Skin epidermis (tissue), 12 donors: Measurements from ENCODE around the gene FAM229A.

Experiments used
- H3K27ac ChIP-seq, 21 experiments: fragments of 200-600 bp; sonication (generic) in 11 of 21; one replicate each; pipeline ENCODE4 v1.5.0; 2020; ENCODE audit warnings: mild to moderate bottlenecking in 3 of 21, inconsistent platforms in 2 of 21, moderate library complexity in 2 of 21
- H3K4me3 ChIP-seq, 7 experiments: fragments of 200-600 bp; sonication (generic) in 2 of 7; one replicate each; pipeline ENCODE4 v1.5.0; 2020; ENCODE audit warnings: inconsistent platforms in 2 of 7, mild to moderate bottlenecking in 2 of 7, moderate library complexity in 1 of 7

The FAM229A gene

GRCh38 chr1:32335535-32335789 lies 26.8 kb downstream of the FAM229A start:
- peak overlapping the region; percentile 7 to 89 (median 79) for H3K27ac ChIP-seq

GRCh38 chr1:32334864-32335534 lies 27.3 kb downstream of the FAM229A start:
- Histone ChIP-seq H3K4me3 (peak overlapping the region; percentile 57 to 79 (median 69)), H3K27ac (peak overlapping the region; percentile 7 to 89 (median 79))

More at GRCh38 chr1:32335535-32335789, 26.8 kb downstream of the FAM229A start:
- peak overlapping the region; percentile 57 to 79 (median 69) for H3K4me3 ChIP-seq

DNA sequence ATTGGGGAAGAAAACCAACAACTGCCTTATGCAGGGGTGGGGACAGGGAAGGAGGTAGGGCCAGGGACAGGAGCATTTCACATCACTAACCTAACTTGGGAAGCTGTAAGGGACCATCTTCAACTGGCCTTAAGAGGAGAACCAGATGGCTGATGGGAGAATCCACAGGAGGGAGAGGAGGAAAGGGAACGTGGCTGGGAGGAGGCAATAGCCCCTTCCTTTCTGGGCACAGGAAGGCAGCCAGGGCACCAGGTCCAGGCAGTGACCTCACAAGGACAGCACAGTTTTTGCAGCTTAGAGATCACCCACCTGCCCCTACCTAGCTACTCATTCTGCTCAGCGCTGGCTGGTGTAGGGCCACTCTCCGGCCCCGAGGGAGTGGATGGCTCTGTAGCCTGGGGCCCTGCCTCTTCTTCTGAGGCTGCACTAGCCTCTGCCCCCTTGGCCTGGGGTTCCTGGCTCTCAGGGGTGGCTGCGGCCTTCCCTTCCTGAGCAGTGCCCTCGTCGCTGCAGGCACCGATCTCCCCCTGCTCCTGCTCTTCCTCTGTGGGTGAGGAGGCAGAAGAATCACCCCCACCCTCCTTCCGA lies 27.9 kb downstream of the FAM229A start:
- H3K27ac ChIP-seq: peak overlapping the region in 11 of 21 experiments; percentile 47 to 89 (median 81)

GRCh38 chr1:32333251-32333963 lies 28.9 kb downstream of the FAM229A start:
- peak overlapping the region in 2 of 21 experiments; percentile 50 to 73 for H3K27ac ChIP-seq
- no peak overlapping the region for H3K4me3 ChIP-seq

More for the DNA sequence above, 27.9 kb downstream of the FAM229A start:
- peak overlapping the region; percentile 57 to 79 (median 69) for H3K4me3 ChIP-seq

- no peak overlapping the region for H3K4me3 ChIP-seq
- H3K27ac ChIP-seq: peak overlapping the region in 11 of 21 experiments; percentile 21 to 73 (median 51)
Observed at GRCh38 chr1:32332290-32333079, 29.8 kb downstream of the FAM229A start.

DNA sequence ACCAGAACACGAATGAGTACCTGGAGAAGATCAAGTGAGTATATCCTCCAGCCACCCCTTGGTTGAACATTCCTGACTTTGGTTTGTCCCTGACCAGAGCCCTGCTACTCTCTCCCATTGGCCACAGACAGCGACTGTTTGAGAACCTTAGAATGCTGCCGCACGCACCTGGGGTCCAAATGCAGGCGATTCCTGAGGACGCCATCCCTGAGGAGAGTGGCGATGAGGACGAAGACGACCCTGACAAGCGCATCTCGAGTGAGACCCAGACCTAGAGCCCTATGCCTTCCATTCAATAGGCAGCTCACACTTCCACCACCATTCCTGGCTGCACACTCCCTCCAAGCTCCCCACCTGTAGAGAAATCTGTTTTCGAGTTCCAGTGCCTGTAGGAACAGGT lies 30.7 kb downstream of the FAM229A start:
- Histone ChIP-seq H3K27ac (peak overlapping the region in 8 of 21 experiments; percentile 39 to 73 (median 52)), H3K4me3 (no peak overlapping the region)

GRCh38 chr1:32330558-32331151 lies 31.6 kb downstream of the FAM229A start:
- no peak overlapping the region for H3K4me3 ChIP-seq
- no peak overlapping the region for H3K27ac ChIP-seq

- H3K27ac ChIP-seq: no peak overlapping the region
- H3K4me3 ChIP-seq: no peak overlapping the region
Observed at GRCh38 chr1:32329931-32330466, 32.3 kb downstream of the FAM229A start.

DNA sequence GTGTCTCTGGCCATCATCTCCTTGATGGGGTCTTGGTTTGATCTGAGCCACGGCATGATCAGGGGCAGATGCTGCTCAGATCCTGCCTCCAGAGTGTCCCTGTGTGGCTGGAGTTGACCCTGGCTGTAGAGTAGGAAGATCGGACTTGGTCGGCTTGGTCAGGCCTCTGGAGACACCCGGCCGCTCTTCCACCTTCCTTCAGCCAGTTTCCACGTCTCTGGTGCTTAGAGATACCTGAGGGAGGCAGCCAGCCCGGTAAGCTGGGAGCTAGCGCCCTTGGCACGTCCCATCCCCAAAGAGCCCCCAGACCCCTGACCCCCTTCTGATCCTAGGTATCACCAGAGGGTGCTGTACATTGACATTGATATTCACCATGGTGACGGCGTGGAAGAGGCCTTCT lies 35.1 kb downstream of the FAM229A start:
- Histone ChIP-seq H3K4me3 (no peak overlapping the region), H3K27ac (no peak overlapping the region)

DNA sequence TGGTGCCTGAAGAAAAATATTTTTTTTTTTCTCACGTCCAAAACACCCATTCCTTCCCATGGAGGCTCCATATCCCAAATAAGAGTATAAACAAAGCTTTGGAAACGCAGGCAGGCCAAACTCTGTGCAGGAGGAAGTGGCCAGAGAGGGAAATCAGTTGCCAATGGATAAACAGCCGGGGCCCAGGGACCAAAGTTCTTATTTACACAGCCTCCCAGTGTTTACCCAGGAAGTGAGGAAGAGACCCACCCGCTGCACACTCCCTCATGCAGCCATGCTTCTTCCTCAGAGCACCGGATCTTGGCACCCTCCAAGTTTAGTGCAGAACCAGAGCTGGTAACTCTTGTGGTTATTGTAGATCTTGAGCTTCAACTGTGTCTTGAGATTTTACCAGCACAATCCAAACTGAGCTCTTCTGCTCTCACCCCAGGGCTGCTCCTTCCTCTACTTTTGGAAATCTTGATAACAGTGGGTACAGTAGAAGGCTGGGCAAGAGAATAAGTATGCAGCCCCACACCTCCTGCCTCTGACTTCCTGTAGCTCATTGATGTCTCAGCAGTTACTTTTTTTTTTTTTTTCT lies 40.5 kb downstream of the FAM229A start:
- Histone ChIP-seq H3K4me3 (no peak overlapping the region), H3K27ac (peak overlapping the region in 9 of 21 experiments; percentile 3 to 77 (median 54))

DNA sequence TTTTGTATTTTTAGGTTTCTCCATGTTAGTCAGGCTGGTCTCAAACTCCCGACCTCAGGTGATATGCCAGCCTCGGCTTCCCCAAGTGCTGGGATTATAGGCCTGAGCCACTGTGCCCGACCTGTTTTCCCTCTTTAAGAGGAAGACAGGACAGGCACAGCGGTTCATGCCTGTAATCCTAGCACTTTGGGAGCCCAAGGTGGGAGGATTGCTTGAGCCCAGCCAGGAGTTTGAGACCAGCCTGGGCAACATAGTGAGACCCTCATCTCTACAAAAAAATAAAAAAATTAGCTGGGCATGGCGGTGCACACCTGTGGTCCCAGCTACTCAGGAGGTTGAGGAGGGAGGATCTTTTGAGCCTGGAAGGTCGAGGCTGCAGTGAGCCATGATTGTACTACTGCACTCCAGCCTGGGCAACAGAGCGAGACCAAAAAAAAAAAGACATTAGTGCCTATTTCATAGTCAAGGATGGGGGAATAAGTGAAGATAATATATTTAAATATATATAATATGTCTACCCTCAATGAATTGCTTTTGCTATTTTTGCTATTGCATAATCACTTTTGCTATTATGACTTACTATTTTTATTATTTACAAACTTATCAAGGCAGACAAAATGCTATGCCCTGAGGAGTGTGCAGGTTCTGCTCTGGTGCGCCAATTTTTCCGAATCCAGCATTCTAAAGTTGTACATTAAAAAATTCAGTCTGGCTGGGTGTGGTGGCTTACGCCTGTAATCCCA lies 44.0 kb downstream of the FAM229A start:
- H3K4me3 ChIP-seq: no peak overlapping the region

GRCh38 chr1:32316903-32317277 lies 45.4 kb downstream of the FAM229A start:
- peak overlapping the region in 1 of 21 experiments; percentile 33 for H3K27ac ChIP-seq
- no peak overlapping the region for H3K4me3 ChIP-seq

More for the DNA sequence above, 44.0 kb downstream of the FAM229A start:
- H3K27ac ChIP-seq: no peak overlapping the region

- Histone ChIP-seq H3K27ac (no peak overlapping the region), H3K4me3 (no peak overlapping the region)
Observed at GRCh38 chr1:32311709-32312393, 50.4 kb downstream of the FAM229A start.
